ENCODE measurements around the gene GPR78.

The GPR78 gene

GRCh38 chr4:8597319-8597718, 17.1 kb downstream of the GPR78 start:
- H3K27ac ChIP-seq, result no peak overlapping the region
- no peak for TF ChIP-seq CTCF (IDR thresholded peaks at IDR 0.05)
- no peak for TF ChIP-seq ZFX (IDR thresholded peaks at IDR 0.05; ENCODE audit: borderline replicate concordance)

GRCh38 chr4:8597791-8598190, 17.6 kb downstream of the GPR78 start:
- no peak overlapping the region for H3K27ac ChIP-seq
- no peak for TF ChIP-seq ZFX (IDR thresholded peaks at IDR 0.05; ENCODE audit: borderline replicate concordance)
- TF ChIP-seq CTCF (IDR thresholded peaks at IDR 0.05), result no peak

GRCh38 chr4:8598391-8599090, 18.3 kb downstream of the GPR78 start:
- H3K27ac ChIP-seq, result no peak overlapping the region
- TF ChIP-seq CTCF (IDR thresholded peaks at IDR 0.05) (no peak), ZFX (IDR thresholded peaks at IDR 0.05; ENCODE audit: borderline replicate concordance) (no peak)

GRCh38 chr4:8599091-8599460, 18.9 kb downstream of the GPR78 start:
- no peak overlapping the region for H3K27ac ChIP-seq
- TF ChIP-seq CTCF (IDR thresholded peaks at IDR 0.05) (no peak), ZFX (IDR thresholded peaks at IDR 0.05; ENCODE audit: borderline replicate concordance) (no peak)

GRCh38 chr4:8599657-8600056, 19.5 kb downstream of the GPR78 start:
- no peak for TF ChIP-seq ZFX (IDR thresholded peaks at IDR 0.05; ENCODE audit: borderline replicate concordance)
- no peak for TF ChIP-seq CTCF (IDR thresholded peaks at IDR 0.05)
- no peak overlapping the region for H3K27ac ChIP-seq

GRCh38 chr4:8600266-8600665, 20.1 kb downstream of the GPR78 start:
- TF ChIP-seq ZFX (IDR thresholded peaks at IDR 0.05; ENCODE audit: borderline replicate concordance) (no peak), CTCF (IDR thresholded peaks at IDR 0.05) (no peak)
- no peak overlapping the region for H3K27ac ChIP-seq

GRCh38 chr4:8600686-8601085, 20.5 kb downstream of the GPR78 start:
- no peak overlapping the region for H3K27ac ChIP-seq
- TF ChIP-seq CTCF (IDR thresholded peaks at IDR 0.05) (no peak), ZFX (IDR thresholded peaks at IDR 0.05; ENCODE audit: borderline replicate concordance) (no peak)

All from 22Rv1 (cell line).